ENCODE results near the gene OR9Q1.

Gene OR9Q1

GRCh38 chr11:58135171-58135570 is 111.5 kb downstream of the OR9Q1 start:
- H3K27ac ChIP-seq, result no peak overlapping the region
- no peaks in the 10 kb centered on the region for H3K9me3 ChIP-seq
- H3K4me3 ChIP-seq (ENCODE audit: low read depth in 1 of 2, low read length in 1 of 2), result no peak overlapping the region
- H3K36me3 ChIP-seq, result no peaks in the 10 kb centered on the region
- H3K4me1 ChIP-seq (ENCODE audit: control insufficient read depth in 1 of 2, insufficient read depth in 1 of 2, low read depth in 1 of 2, low read length in 1 of 2), result no peaks in the 10 kb centered on the region
- TF ChIP-seq CTCF (IDR thresholded peaks at IDR 0.05), result no peak
- H3K27me3 ChIP-seq, result no peaks in the 10 kb centered on the region

GRCh38 chr11:58142761-58143160 is 119.1 kb downstream of the OR9Q1 start:
- Histone ChIP-seq H3K4me1 (ENCODE audit: control insufficient read depth in 1 of 2, insufficient read depth in 1 of 2, low read depth in 1 of 2, low read length in 1 of 2) (no peaks in the 10 kb centered on the region), H3K27ac (no peak overlapping the region), H3K4me3 (ENCODE audit: low read depth in 1 of 2, low read length in 1 of 2) (no peak overlapping the region), H3K27me3 (no peaks in the 10 kb centered on the region), H3K9me3 (no peaks in the 10 kb centered on the region), H3K36me3 (no peaks in the 10 kb centered on the region)
- no peak for TF ChIP-seq CTCF (IDR thresholded peaks at IDR 0.05)

- Histone ChIP-seq H3K4me1 (ENCODE audit: control insufficient read depth in 1 of 2, insufficient read depth in 1 of 2, low read depth in 1 of 2, low read length in 1 of 2) (no peaks in the 10 kb centered on the region), H3K27me3 (no peaks in the 10 kb centered on the region), H3K36me3 (no peaks in the 10 kb centered on the region), H3K9me3 (no peaks in the 10 kb centered on the region), H3K27ac (no peak overlapping the region), H3K4me3 (ENCODE audit: low read depth in 1 of 2, low read length in 1 of 2) (no peak overlapping the region)
- TF ChIP-seq CTCF (IDR thresholded peaks at IDR 0.05), result no peak
Observed at GRCh38 chr11:58152781-58153180, 129.1 kb downstream of the OR9Q1 start.

- H3K27ac ChIP-seq, result no peak overlapping the region
- H3K4me3 ChIP-seq (ENCODE audit: low read depth in 1 of 2, low read length in 1 of 2), result no peak overlapping the region
- H3K27me3 ChIP-seq, result no peaks in the 10 kb centered on the region
- H3K36me3 ChIP-seq, result no peaks in the 10 kb centered on the region
- no peak for TF ChIP-seq CTCF (IDR thresholded peaks at IDR 0.05)
- no peaks in the 10 kb centered on the region for H3K4me1 ChIP-seq (ENCODE audit: control insufficient read depth in 1 of 2, insufficient read depth in 1 of 2, low read depth in 1 of 2, low read length in 1 of 2)
- no peaks in the 10 kb centered on the region for H3K9me3 ChIP-seq
Observed at GRCh38 chr11:58164389-58164788, 140.7 kb downstream of the OR9Q1 start.

GRCh38 chr11:58164990-58165389 is 141.3 kb downstream of the OR9Q1 start:
- no peak for TF ChIP-seq CTCF (IDR thresholded peaks at IDR 0.05)
- Histone ChIP-seq H3K4me1 (ENCODE audit: control insufficient read depth in 1 of 2, insufficient read depth in 1 of 2, low read depth in 1 of 2, low read length in 1 of 2) (no peaks in the 10 kb centered on the region), H3K27me3 (no peaks in the 10 kb centered on the region), H3K27ac (no peak overlapping the region), H3K4me3 (ENCODE audit: low read depth in 1 of 2, low read length in 1 of 2) (no peak overlapping the region), H3K36me3 (no peaks in the 10 kb centered on the region), H3K9me3 (no peaks in the 10 kb centered on the region)

GRCh38 chr11:58165504-58166106 is 141.9 kb downstream of the OR9Q1 start:
- Histone ChIP-seq H3K27ac (no peak overlapping the region), H3K4me1 (ENCODE audit: control insufficient read depth in 1 of 2, insufficient read depth in 1 of 2, low read depth in 1 of 2, low read length in 1 of 2) (no peaks in the 10 kb centered on the region), H3K36me3 (no peaks in the 10 kb centered on the region), H3K27me3 (no peaks in the 10 kb centered on the region), H3K9me3 (no peaks in the 10 kb centered on the region), H3K4me3 (ENCODE audit: low read depth in 1 of 2, low read length in 1 of 2) (no peak overlapping the region)
- no peak for TF ChIP-seq CTCF (IDR thresholded peaks at IDR 0.05)
